HepG2 (cell line): ENCODE results near the gene NECAB2. TPM values are rescaled to one million over a fixed set of nuclear protein-coding genes. Genes with fewer than 3 reads are reported as not detected.

Experiments
- AKAP8 ChIP-seq: sonication (generic); formaldehyde crosslinking; IDR thresholded peaks from 2 replicates; pipeline ENCODE4 v1.5.1; 2020; ENCODE audit warnings: mild to moderate bottlenecking, missing genetic modification reagents
- ARHGAP35 ChIP-seq: sonication (generic); formaldehyde crosslinking; IDR thresholded peaks from 2 replicates; pipeline ENCODE4 v1.9.0; 2022; ENCODE audit warnings: mild to moderate bottlenecking, inconsistent platforms, moderate library complexity, missing genetic modification reagents, borderline replicate concordance
- CREB1 ChIP-seq, 2 experiments: fragments of 450-650 bp in 1 of 2; IDR thresholded peaks; 2 replicates each; pipeline ENCODE4 v1.6.1; 2016 to 2017; ENCODE audit warnings: control low read depth in 1 of 2, mild to moderate bottlenecking in 1 of 2, missing compliant biosample characterization in 1 of 2, missing genetic modification characterization in 1 of 2
- DMAP1 ChIP-seq: IDR thresholded peaks from 2 replicates; pipeline ENCODE4 v1.6.1; 2016
- DNMT3B ChIP-seq: conservative IDR thresholded peaks from 2 replicates; pipeline ENCODE4 v1.6.1; 2016; ENCODE audit warnings: missing biosample characterization, control low read depth
- FOXC1 ChIP-seq: sonication (generic); formaldehyde crosslinking; IDR thresholded peaks from 2 replicates; pipeline ENCODE4 v1.8.0; 2022; ENCODE audit warnings: mild to moderate bottlenecking, missing genetic modification reagents, borderline replicate concordance
- GATAD2A ChIP-seq: IDR thresholded peaks from 2 replicates; pipeline ENCODE4 v1.6.1; 2016
- HNRNPLL ChIP-seq: fragments of 200-400 bp; formaldehyde crosslinking; IDR thresholded peaks from 2 replicates; pipeline ENCODE4 v1.6.1; 2017; ENCODE audit warnings: mild to moderate bottlenecking, low read depth, low read length; ENCODE audit not compliant: poor library complexity, severe bottlenecking
- HNRNPUL1 ChIP-seq: fragments of 200-400 bp; formaldehyde crosslinking; IDR thresholded peaks from 2 replicates; pipeline ENCODE4 v1.6.1; 2017; ENCODE audit warnings: low read depth, mild to moderate bottlenecking, low read length, moderate library complexity
- JUN ChIP-seq: sonication (generic); formaldehyde crosslinking; IDR thresholded peaks from 2 replicates; pipeline ENCODE4 v1.4.0; 2020; ENCODE audit warnings: mild to moderate bottlenecking, missing genetic modification reagents
- KDM3A ChIP-seq: IDR thresholded peaks from 2 replicates; pipeline ENCODE4 v1.6.1; 2018; ENCODE audit warnings: low read depth, missing compliant biosample characterization
- NFRKB ChIP-seq: fragments of 450-650 bp; IDR thresholded peaks from 2 replicates; pipeline ENCODE4 v1.6.1; 2017
- SMC3 ChIP-seq: IDR thresholded peaks from 2 replicates; pipeline ENCODE4 v1.6.1; 2011; ENCODE audit warnings: low read length, improper control_type of control experiment
- SNAPC2 ChIP-seq: sonication (generic); formaldehyde crosslinking; IDR thresholded peaks from 2 replicates; pipeline ENCODE4 v1.8.1; 2022; ENCODE audit warnings: mild to moderate bottlenecking, missing genetic modification reagents
- SP5 ChIP-seq: IDR thresholded peaks from 2 replicates; pipeline ENCODE4 v1.6.1; 2016; ENCODE audit warnings: low read depth, borderline replicate concordance
- XBP1 ChIP-seq: sonication (generic); formaldehyde crosslinking; IDR thresholded peaks from 2 replicates; pipeline ENCODE4 v1.5.0; 2020; ENCODE audit warnings: missing genetic modification reagents
- ZNF230 ChIP-seq: sonication (generic); formaldehyde crosslinking; IDR thresholded peaks from 2 replicates; pipeline ENCODE4 v1.4.0; 2020; ENCODE audit warnings: mild to moderate bottlenecking, missing genetic modification reagents
- ZNF564 ChIP-seq: sonication (generic); formaldehyde crosslinking; IDR thresholded peaks from 2 replicates; pipeline ENCODE4 v1.8.1; 2023; ENCODE audit warnings: mild to moderate bottlenecking, missing genetic modification reagents
- polyA plus RNA-seq, 8 experiments: library from polyadenylated mRNA; depleted of rRNA in 3 of 8; stranded (reverse) in 7 of 8; unstranded in 1 of 8; fragments of >200 nt; fragmentation: Illumina TruSeq in 4 of 8; extraction: Trizol in 4 of 8; gene quantifications; 2 replicates each; pipeline versions ENCODE4 v1.2.1 to v1.2.3, GENCODE V29; 2011 to 2016; ENCODE audit warnings: low read depth in 4 of 8, missing spikeins in 1 of 8, mixed read lengths in 1 of 8; ENCODE audit not compliant: insufficient read depth in 1 of 8
- total RNA-seq, 5 experiments: library from RNA; depleted of rRNA; stranded (reverse); fragments of >200 nt; fragmentation: Illumina TruSeq; extraction: Trizol; gene quantifications; 2 replicates each; pipeline ENCODE4 v1.2.3, GENCODE V29; 2016; ENCODE audit warnings: low read depth in 1 of 5
- TF ChIP-seq, protein P1 (sequence below): IDR thresholded peaks from 2 replicates; pipeline ENCODE4 v1.4.0; 2020; ENCODE audit warnings: mild to moderate bottlenecking, missing genetic modification reagents
- TF ChIP-seq, protein P2 (sequence below): sonication (generic); formaldehyde crosslinking; IDR thresholded peaks from 2 replicates; pipeline ENCODE4 v1.9.0; 2021; ENCODE audit warnings: missing genetic modification reagents, mild to moderate bottlenecking, borderline replicate concordance
- TF ChIP-seq, protein P3 (sequence below), 2 experiments: sonication (generic) in 1 of 2; formaldehyde crosslinking in 1 of 2; IDR thresholded peaks; 2 replicates each; pipeline versions ENCODE4 v1.4.0 to v1.6.1; 2018 to 2020; ENCODE audit warnings: missing genetic modification reagents in 2 of 2, borderline replicate concordance in 1 of 2, low read depth in 1 of 2, mild to moderate bottlenecking in 1 of 2, missing biosample characterization in 1 of 2
- TF ChIP-seq, protein P4 (sequence below): IDR thresholded peaks from 2 replicates; pipeline ENCODE4 v1.6.1; 2016
- TF ChIP-seq, protein P5 (sequence below): sonication (generic); formaldehyde crosslinking; IDR thresholded peaks from 2 replicates; pipeline ENCODE4 v1.4.0; 2020; ENCODE audit warnings: missing genetic modification reagents, borderline replicate concordance

The NECAB2 gene
- total and polyA plus RNA-seq, 2 of the 13 experiments (the other 11 are each of a cell fraction or from before 2014, with no cell fraction given): 0.21 to 0.49 TPM

DNA sequence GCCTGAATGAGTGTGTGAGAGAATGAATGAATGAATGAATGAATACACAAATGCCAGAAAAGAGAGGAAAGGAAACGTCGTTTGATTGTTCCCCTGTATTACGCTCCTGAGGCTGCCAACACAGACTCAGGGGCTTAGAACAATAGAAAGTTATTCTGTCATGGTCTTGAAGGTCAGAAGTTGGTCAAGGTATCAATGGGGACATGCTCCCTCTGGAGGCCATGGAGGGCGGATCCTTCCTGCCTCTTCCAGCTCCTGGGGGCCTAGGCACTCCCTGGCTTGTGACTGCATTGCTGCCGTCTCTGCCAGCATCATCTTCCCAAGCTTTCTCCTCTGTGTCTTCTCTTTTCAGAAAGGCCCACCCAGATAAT lies 76.1 kb downstream of the NECAB2 start (continued):
- TF ChIP-seq, protein P1, sequence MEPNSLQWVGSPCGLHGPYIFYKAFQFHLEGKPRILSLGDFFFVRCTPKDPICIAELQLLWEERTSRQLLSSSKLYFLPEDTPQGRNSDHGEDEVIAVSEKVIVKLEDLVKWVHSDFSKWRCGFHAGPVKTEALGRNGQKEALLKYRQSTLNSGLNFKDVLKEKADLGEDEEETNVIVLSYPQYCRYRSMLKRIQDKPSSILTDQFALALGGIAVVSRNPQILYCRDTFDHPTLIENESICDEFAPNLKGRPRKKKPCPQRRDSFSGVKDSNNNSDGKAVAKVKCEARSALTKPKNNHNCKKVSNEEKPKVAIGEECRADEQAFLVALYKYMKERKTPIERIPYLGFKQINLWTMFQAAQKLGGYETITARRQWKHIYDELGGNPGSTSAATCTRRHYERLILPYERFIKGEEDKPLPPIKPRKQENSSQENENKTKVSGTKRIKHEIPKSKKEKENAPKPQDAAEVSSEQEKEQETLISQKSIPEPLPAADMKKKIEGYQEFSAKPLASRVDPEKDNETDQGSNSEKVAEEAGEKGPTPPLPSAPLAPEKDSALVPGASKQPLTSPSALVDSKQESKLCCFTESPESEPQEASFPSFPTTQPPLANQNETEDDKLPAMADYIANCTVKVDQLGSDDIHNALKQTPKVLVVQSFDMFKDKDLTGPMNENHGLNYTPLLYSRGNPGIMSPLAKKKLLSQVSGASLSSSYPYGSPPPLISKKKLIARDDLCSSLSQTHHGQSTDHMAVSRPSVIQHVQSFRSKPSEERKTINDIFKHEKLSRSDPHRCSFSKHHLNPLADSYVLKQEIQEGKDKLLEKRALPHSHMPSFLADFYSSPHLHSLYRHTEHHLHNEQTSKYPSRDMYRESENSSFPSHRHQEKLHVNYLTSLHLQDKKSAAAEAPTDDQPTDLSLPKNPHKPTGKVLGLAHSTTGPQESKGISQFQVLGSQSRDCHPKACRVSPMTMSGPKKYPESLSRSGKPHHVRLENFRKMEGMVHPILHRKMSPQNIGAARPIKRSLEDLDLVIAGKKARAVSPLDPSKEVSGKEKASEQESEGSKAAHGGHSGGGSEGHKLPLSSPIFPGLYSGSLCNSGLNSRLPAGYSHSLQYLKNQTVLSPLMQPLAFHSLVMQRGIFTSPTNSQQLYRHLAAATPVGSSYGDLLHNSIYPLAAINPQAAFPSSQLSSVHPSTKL (CRISPR knock-in tag): 0 out of 2 replicates have a peak, but pooled peaks have one; percentile 17
- TF ChIP-seq ZNF564: no peak
- TF ChIP-seq, protein P2, sequence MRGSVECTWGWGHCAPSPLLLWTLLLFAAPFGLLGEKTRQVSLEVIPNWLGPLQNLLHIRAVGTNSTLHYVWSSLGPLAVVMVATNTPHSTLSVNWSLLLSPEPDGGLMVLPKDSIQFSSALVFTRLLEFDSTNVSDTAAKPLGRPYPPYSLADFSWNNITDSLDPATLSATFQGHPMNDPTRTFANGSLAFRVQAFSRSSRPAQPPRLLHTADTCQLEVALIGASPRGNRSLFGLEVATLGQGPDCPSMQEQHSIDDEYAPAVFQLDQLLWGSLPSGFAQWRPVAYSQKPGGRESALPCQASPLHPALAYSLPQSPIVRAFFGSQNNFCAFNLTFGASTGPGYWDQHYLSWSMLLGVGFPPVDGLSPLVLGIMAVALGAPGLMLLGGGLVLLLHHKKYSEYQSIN (CRISPR knock-in tag): no peak
- TF ChIP-seq DMAP1 (CRISPR knock-in tag): no peak
- TF ChIP-seq, protein P3, sequence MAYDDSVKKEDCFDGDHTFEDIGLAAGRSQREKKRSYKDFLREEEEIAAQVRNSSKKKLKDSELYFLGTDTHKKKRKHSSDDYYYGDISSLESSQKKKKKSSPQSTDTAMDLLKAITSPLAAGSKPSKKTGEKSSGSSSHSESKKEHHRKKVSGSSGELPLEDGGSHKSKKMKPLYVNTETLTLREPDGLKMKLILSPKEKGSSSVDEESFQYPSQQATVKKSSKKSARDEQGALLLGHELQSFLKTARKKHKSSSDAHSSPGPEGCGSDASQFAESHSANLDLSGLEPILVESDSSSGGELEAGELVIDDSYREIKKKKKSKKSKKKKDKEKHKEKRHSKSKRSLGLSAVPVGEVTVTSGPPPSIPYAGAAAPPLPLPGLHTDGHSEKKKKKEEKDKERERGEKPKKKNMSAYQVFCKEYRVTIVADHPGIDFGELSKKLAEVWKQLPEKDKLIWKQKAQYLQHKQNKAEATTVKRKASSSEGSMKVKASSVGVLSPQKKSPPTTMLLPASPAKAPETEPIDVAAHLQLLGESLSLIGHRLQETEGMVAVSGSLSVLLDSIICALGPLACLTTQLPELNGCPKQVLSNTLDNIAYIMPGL (CRISPR knock-in tag; IDR thresholded peaks at IDR 0.05; ENCODE audit: borderline replicate concordance in 1 of 2, low read depth in 1 of 2): 0 out of 4 replicates have a peak, but pooled peaks of 1 of the 2 experiments have one; percentile 24
- TF ChIP-seq GATAD2A (CRISPR knock-in tag): 0 out of 2 replicates have a peak, but pooled peaks have one; percentile 16
- TF ChIP-seq AKAP8 (CRISPR knock-in tag): no peak
- TF ChIP-seq ARHGAP35 (CRISPR knock-in tag): no peak
- TF ChIP-seq HNRNPLL: no peak
- TF ChIP-seq DNMT3B (CRISPR knock-in tag): no peak
- no peak for TF ChIP-seq XBP1 (CRISPR knock-in tag)
- TF ChIP-seq, protein P4, sequence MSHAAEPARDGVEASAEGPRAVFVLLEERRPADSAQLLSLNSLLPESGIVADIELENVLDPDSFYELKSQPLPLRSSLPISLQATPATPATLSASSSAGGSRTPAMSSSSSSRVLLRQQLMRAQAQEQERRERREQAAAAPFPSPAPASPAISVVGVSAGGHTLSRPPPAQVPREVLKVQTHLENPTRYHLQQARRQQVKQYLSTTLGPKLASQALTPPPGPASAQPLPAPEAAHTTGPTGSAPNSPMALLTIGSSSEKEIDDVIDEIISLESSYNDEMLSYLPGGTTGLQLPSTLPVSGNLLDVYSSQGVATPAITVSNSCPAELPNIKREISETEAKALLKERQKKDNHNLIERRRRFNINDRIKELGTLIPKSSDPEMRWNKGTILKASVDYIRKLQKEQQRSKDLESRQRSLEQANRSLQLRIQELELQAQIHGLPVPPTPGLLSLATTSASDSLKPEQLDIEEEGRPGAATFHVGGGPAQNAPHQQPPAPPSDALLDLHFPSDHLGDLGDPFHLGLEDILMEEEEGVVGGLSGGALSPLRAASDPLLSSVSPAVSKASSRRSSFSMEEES: no peak
- no peak for TF ChIP-seq ZNF230 (CRISPR knock-in tag)
- TF ChIP-seq SNAPC2 (CRISPR knock-in tag): no peak
- TF ChIP-seq, protein P5, sequence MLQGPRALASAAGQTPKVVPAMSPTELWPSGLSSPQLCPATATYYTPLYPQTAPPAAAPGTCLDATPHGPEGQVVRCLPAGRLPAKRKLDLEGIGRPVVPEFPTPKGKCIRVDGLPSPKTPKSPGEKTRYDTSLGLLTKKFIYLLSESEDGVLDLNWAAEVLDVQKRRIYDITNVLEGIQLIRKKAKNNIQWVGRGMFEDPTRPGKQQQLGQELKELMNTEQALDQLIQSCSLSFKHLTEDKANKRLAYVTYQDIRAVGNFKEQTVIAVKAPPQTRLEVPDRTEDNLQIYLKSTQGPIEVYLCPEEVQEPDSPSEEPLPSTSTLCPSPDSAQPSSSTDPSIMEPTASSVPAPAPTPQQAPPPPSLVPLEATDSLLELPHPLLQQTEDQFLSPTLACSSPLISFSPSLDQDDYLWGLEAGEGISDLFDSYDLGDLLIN: no peak
- TF ChIP-seq SMC3: peak; percentile 64
- no peak for TF ChIP-seq KDM3A (CRISPR knock-in tag)
- no peak for TF ChIP-seq SP5 (CRISPR knock-in tag)
- TF ChIP-seq HNRNPUL1: no peak
- no peak for TF ChIP-seq NFRKB
- no peak for TF ChIP-seq CREB1 (IDR thresholded peaks at IDR 0.05)
- no peak for TF ChIP-seq CREB1 (CRISPR knock-in tag; IDR thresholded peaks at IDR 0.05)
- no peak for TF ChIP-seq FOXC1 (CRISPR knock-in tag)
- no peak for TF ChIP-seq JUN (CRISPR knock-in tag)
